ENCODE data around the gene AGAP2.
A peak's percentile ranks its signal among the peaks of the same experiment; 100 is the strongest.

The AGAP2 gene

GRCh38 chr12:57752668-57753000 lies 14.1 kb upstream of the AGAP2 start:
- no peak for DNase-seq

- DNase-seq = peak; percentile 100
Observed at GRCh38 chr12:57751788-57752667, 13.5 kb upstream of the AGAP2 start, which contains the start of gene CDK4. Gene CDK4, minus strand, starts transcription at chr12:57752310. Its CDS starts 593 bp downstream, at chr12:57751717.

GRCh38 chr12:57751432-57751787 lies 12.9 kb upstream of the AGAP2 start:
- DNase-seq = no peak

GRCh38 chr12:57750561-57751431 lies 12.3 kb upstream of the AGAP2 start:
- DNase-seq = no peak

GRCh38 chr12:57749061-57749460 lies 10.5 kb upstream of the AGAP2 start:
- DNase-seq = no peak

- no peak for DNase-seq
Observed at GRCh38 chr12:57746025-57746424, 7.5 kb upstream of the AGAP2 start.

GRCh38 chr12:57745485-57745881 lies 6.9 kb upstream of the AGAP2 start:
- no peak for DNase-seq

- peak; percentile 100 for DNase-seq
Observed at GRCh38 chr12:57744777-57745484, 6.4 kb upstream of the AGAP2 start, which contains the start of gene TSPAN31. Gene TSPAN31, plus strand, starts transcription at chr12:57745039. Its CDS starts 116 bp downstream, at chr12:57745155.

- DNase-seq = no peak
Observed at GRCh38 chr12:57744194-57744776, 5.7 kb upstream of the AGAP2 start.

- DNase-seq = no peak
Observed at GRCh38 chr12:57743769-57744168, 5.2 kb upstream of the AGAP2 start.

- DNase-seq = no peak
Observed at GRCh38 chr12:57741844-57742738, 3.5 kb upstream of the AGAP2 start.

GRCh38 chr12:57741413-57741789 lies 2.9 kb upstream of the AGAP2 start:
- no peak for DNase-seq

- no peak for DNase-seq
Observed at GRCh38 chr12:57740656-57741412, 2.3 kb upstream of the AGAP2 start.

GRCh38 chr12:57739914-57740538 lies 1.5 kb upstream of the AGAP2 start:
- DNase-seq = no peak

GRCh38 chr12:57739387-57739786 lies 845 bp upstream of the AGAP2 start:
- DNase-seq = no peak

- peak; percentile 95 for DNase-seq
Observed at GRCh38 chr12:57737467-57738460, 778 bp downstream of the AGAP2 start.

GRCh38 chr12:57736741-57737466 lies 1.6 kb downstream of the AGAP2 start:
- no peak for DNase-seq
